ENCODE measurements around the gene CACNA2D2. TPM values are rescaled to one million over a fixed set of nuclear protein-coding genes. Genes with fewer than 3 reads are reported as not detected.

Gene CACNA2D2
- total RNA-seq, 2 donors from 2014 or later: 1.3 TPM

DNA sequence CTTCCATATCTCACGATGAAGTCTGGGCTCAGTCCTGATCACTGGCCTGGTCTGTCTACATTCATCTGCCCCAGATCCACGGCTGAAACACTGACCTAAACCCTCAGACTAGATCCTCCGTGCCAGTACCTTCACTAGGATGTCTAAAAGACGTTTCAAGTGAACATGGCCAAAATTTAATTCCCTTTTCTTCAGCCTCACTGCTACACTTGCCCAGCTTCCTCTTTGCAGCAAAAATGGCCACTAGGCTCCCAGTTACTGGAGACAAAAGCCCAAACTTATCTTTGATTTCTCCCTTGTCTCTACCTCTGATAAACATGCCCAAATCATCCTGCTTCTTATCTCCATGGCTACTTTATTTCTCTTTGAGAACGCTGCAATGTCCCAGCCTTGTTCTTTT is 164.5 kb downstream of the CACNA2D2 start:
- Histone ChIP-seq H3K27me3 (no peaks in the 10 kb centered on the region), H3K4me1 (peaks cover 35% of the 10 kb centered on the region), H3K36me3 (replicated peaks in 1 of 2; ENCODE audit: insufficient read depth in 1 of 2, low read depth in 2 of 2) (no peaks in the 10 kb centered on the region), H3K9me3 (no peaks in the 10 kb centered on the region), H3K4me3 (no peak overlapping the region), H3K27ac (peak overlapping the region in 3 of 4 donors; percentile 91 to 99 (median 98))
- DNase-seq (no peak), ATAC-seq (no peak)
- intact Hi-C loops (cut with DNase I): no loop called here
- 78 to 80% methylated on average over 5 of the region's 5 CpGs for WGBS, 2 donors
- TF ChIP-seq, protein P1, sequence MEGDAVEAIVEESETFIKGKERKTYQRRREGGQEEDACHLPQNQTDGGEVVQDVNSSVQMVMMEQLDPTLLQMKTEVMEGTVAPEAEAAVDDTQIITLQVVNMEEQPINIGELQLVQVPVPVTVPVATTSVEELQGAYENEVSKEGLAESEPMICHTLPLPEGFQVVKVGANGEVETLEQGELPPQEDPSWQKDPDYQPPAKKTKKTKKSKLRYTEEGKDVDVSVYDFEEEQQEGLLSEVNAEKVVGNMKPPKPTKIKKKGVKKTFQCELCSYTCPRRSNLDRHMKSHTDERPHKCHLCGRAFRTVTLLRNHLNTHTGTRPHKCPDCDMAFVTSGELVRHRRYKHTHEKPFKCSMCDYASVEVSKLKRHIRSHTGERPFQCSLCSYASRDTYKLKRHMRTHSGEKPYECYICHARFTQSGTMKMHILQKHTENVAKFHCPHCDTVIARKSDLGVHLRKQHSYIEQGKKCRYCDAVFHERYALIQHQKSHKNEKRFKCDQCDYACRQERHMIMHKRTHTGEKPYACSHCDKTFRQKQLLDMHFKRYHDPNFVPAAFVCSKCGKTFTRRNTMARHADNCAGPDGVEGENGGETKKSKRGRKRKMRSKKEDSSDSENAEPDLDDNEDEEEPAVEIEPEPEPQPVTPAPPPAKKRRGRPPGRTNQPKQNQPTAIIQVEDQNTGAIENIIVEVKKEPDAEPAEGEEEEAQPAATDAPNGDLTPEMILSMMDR (IDR thresholded peaks at IDR 0.05): no peak
- no peak for TF ChIP-seq POLR2A (IDR thresholded peaks at IDR 0.05)

DNA sequence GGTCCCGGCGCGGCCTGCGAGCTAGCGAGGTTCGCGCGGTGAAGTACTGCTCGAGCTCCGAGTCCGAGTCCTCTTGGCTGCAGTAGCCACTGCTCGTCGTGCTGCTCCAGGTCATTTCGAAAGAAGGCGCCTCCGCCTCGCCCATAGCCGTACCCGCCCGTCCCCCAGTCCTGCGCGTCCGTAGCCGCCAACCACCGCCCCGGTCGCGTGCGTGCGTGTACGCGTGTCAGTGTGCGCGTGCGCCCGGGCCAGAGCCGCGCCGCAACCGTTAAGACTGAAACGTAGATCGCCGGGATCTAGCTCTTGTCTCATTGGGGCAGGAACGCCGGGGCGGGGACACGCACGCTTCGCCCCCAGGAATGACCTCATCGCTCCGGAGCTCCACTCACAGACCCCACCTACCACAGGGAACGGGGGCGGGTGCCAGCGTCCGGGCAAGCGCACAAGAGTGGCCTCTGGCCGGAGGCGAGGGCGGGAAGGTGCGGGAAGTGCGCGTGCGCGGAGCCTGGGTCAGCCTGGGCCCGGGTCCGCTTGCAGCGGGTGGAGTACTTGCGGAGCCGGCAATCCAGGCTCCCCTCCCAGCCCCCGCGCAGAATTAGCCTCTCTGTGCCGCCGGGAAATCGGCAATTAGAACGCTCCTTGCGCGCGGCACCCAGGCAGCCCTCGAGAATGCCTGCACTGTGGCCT is 166.1 kb downstream of the CACNA2D2 start:
- ATAC-seq: peak; percentile 92
- WGBS, 2 donors: 0% methylated on average over 72 of the region's 79 CpGs; no CpG with 5 or more reads in 1 of the 2 donors
- H3K4me1 ChIP-seq: peaks cover 48% of the 10 kb centered on the region
- intact Hi-C loops (cut with DNase I): no loop called here
- H3K27ac ChIP-seq: peak overlapping the region; percentile 91 to 99 (median 98)
- peak; percentile 93 to 95 (median 95) for TF ChIP-seq POLR2A (IDR thresholded peaks at IDR 0.05)
- TF ChIP-seq, protein P1 (IDR thresholded peaks at IDR 0.05): no peak
- H3K36me3 ChIP-seq (replicated peaks in 1 of 2; ENCODE audit: insufficient read depth in 1 of 2, low read depth in 2 of 2): no peaks in the 10 kb centered on the region
- no peaks in the 10 kb centered on the region for H3K27me3 ChIP-seq
- H3K9me3 ChIP-seq: no peaks in the 10 kb centered on the region
- peak; percentile 100 for DNase-seq
- peak overlapping the region; percentile 75 to 96 for H3K4me3 ChIP-seq

DNA sequence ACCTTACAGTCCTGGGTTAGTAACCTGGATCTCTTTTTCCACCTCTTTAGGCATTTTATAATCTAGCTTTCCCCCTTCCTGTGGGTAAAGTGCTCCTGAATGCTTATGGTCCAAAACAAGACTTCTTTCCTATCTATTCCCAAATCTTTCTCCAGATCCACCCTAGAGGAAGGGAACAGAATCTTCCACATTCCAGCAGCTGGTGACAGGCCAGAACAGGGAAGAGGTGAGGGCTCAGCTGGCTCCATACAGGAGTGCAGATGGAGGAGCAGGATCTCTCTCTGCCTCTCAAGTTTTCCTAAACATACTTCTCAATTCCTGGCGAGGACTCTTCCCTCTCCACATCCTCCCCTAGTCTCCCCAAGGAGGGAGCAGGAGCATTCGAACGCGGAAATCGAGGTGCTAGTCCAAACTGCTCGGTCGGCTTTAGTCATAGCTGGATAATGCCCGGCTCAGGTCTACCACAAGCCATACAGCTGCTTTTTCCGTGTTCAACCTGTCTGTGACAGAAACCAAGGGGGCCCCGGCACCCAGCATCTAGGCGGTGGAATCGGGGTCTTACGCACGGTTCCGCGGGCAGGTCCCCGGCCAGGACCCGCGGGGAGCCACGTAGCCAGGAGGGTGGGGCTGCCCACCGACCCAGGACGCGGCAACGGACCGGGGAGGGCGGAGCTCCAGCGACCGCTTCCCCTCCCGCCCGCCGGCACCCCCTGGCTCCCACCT is 166.8 kb downstream of the CACNA2D2 start:
- peaks cover 48% of the 10 kb centered on the region for H3K4me1 ChIP-seq
- no peak for DNase-seq
- 0 to 1% methylated on average over 7 to 23 of the region's 31 CpGs for WGBS, 2 donors
- H3K4me3 ChIP-seq: peak overlapping the region; percentile 75 to 96
- no peaks in the 10 kb centered on the region for H3K27me3 ChIP-seq
- peak overlapping the region; percentile 91 to 99 (median 98) for H3K27ac ChIP-seq
- no peaks in the 10 kb centered on the region for H3K9me3 ChIP-seq
- peak; percentile 5 for ATAC-seq
- no peak for TF ChIP-seq POLR2A (IDR thresholded peaks at IDR 0.05)
- TF ChIP-seq, protein P1 (IDR thresholded peaks at IDR 0.05): peak in 1 of 7 experiments; percentile 10
- intact Hi-C loops (cut with DNase I): no loop called here
- H3K36me3 ChIP-seq (replicated peaks in 1 of 2; ENCODE audit: insufficient read depth in 1 of 2, low read depth in 2 of 2): peaks cover 0 to 4% of the 10 kb centered on the region in 2 donors

DNA sequence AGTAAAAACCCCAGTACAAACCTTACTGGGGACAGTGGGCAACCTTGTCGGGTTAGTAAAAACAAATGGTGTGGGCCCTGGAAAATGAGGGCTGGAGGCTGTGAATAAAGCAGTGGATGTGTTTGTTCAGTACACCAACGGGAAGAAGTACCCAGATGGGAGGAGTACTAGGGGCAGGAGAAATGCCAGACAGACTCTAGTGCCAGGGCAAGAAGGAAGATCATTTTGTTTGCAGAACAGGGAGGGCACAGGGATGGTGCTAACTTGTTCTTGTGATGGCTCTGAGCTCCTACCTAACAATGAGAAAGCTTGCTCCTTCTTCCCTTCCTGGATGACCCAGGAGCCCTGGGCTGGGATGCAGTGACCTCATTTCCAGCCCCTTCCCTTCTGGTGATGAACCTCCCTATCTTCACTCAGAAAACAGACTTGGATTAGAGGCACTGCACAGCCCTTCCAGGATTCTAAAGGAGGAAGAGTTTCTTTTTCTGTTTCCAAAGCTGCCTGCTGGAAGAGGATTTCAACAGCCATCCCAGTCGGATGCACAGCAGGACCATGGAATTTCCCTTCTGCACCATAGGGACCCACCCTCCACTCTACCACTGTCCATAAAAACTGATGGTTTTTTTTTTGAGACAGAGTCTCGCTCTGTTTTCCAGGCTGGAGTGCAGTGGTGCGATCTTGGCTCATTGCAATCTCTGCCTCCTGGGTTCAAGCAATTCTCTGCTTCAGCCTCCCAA is 168.9 kb downstream of the CACNA2D2 start:
- H3K4me3 ChIP-seq: no peak overlapping the region
- peaks cover 7 to 23% of the 10 kb centered on the region in 2 donors for H3K36me3 ChIP-seq (replicated peaks in 1 of 2; ENCODE audit: insufficient read depth in 1 of 2, low read depth in 2 of 2)

More for the DNA sequence above, 168.9 kb downstream of the CACNA2D2 start:
- Histone ChIP-seq H3K9me3 (no peaks in the 10 kb centered on the region), H3K27ac (peak overlapping the region; percentile 30 to 99 (median 94)), H3K27me3 (no peaks in the 10 kb centered on the region), H3K4me1 (peaks cover 48% of the 10 kb centered on the region)
- no peak for DNase-seq
- intact Hi-C loops (cut with DNase I): no loop called here
- WGBS, 2 donors: 58 to 69% methylated on average over 5 of the region's 5 CpGs
- ATAC-seq: no peak
- TF ChIP-seq, protein P1 (IDR thresholded peaks at IDR 0.05): no peak
- no peak for TF ChIP-seq POLR2A (IDR thresholded peaks at IDR 0.05)

Data from body of pancreas (tissue), 4 donors.